SJSA1 (cell line): ENCODE results near the gene MEGF8. TPM values are rescaled to one million over a fixed set of nuclear protein-coding genes. Genes with fewer than 3 reads are reported as not detected.

Source experiments
- DNase-seq, 2 experiments: peaks; one replicate each; pipeline ENCODE4 v3.0.0-alpha.2; 2015 to 2020; ENCODE audit warnings: low spot score in 2 of 2, low read depth in 1 of 2
- H3K27ac ChIP-seq: fragments of 250-450 bp; sonication (Bioruptor Pico); 2 replicates; pipeline ENCODE4 v1.5.1; 2020; ENCODE audit warnings: mild to moderate bottlenecking, moderate library complexity
- H3K27me3 ChIP-seq: fragments of 250-450 bp; sonication (Bioruptor Pico); replicated peaks from 2 replicates; pipeline ENCODE4 v1.5.1; 2020; ENCODE audit warnings: mild to moderate bottlenecking, moderate library complexity
- H3K36me3 ChIP-seq: fragments of 250-450 bp; sonication (Bioruptor Pico); 2 replicates; pipeline ENCODE4 v1.5.1; 2020; ENCODE audit warnings: mild to moderate bottlenecking
- H3K4me1 ChIP-seq: fragments of 250-450 bp; sonication (Bioruptor Pico); replicated peaks from 2 replicates; pipeline ENCODE4 v1.6.1; 2021; ENCODE audit warnings: mild to moderate bottlenecking
- H3K4me3 ChIP-seq: fragments of 250-450 bp; sonication (Bioruptor Pico); 2 replicates; pipeline ENCODE4 v1.5.1; 2020; ENCODE audit warnings: mild to moderate bottlenecking
- H3K9me3 ChIP-seq: fragments of 250-450 bp; sonication (Bioruptor Pico); replicated peaks from 2 replicates; pipeline ENCODE4 v1.5.1; 2020; ENCODE audit warnings: mild to moderate bottlenecking
- total RNA-seq: library from RNA; depleted of rRNA; stranded (reverse); fragments of >200 nt; shearing (Covaris generic); gene quantifications from 2 replicates; pipeline ENCODE4 v1.2.3, GENCODE V29; 2014

Gene MEGF8
- total RNA-seq, 1 experiment from 2014 or later: 16.1 TPM

DNA sequence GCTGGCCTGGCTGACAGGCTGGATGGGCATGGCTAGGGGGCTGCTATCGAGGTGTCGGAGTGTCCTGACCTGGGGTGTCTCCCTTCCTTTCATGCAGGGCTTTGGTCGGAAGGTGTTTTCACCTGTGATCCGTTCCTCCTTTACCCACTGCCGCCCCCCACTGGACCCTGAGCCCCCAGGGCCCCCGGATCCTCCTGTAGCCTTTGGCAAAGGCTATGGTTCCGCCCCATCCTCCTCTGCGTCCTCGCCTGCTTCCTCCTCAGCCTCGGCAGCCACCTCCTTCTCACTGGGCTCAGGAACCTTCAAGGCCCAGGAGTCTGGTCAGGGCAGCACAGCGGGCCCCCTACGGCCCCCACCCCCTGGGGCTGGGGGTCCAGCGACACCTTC, 35.3 kb upstream of the MEGF8 start:
- H3K4me1 ChIP-seq: peaks cover 6% of the 10 kb centered on the region
- peaks cover 90% of the 10 kb centered on the region for H3K36me3 ChIP-seq
- no peak overlapping the region for H3K27ac ChIP-seq
- no peak for DNase-seq
- H3K27me3 ChIP-seq: no peaks in the 10 kb centered on the region
- no peak overlapping the region for H3K4me3 ChIP-seq
- no peaks in the 10 kb centered on the region for H3K9me3 ChIP-seq

DNA sequence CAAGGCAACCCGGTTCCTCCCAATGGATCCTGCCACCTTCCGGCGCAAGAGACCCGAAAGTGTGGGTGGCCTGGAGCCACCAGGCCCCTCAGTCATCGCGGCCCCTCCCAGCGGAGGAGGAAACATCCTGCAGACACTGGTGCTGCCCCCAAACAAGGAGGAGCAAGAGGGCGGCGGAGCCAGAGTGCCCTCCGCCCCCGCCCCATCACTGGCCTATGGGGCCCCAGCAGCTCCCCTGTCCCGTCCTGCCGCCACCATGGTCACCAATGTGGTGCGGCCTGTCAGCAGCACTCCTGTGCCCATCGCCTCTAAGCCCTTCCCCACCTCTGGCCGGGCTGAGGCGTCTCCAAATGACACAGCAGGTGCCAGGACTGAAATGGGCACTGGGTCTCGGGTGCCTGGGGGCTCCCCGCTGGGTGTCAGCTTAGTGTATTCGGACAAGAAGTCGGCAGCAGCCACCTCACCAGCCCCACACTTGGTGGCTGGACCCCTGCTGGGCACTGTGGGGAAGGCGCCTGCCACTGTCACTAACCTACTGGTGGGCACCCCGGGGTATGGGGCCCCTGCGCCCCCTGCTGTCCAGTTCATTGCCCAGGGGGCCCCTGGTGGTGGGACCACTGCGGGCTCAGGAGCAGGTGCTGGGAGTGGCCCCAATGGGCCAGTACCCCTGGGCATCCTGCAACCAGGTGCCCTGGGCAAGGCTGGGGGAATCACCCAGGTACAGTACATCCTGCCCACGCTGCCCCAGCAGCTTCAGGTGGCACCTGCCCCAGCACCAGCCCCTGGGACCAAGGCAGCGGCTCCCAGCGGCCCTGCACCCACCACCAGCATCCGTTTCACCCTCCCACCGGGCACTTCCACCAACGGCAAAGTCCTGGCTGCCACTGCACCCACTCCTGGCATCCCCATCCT, 34.7 kb upstream of the MEGF8 start:
- H3K4me3 ChIP-seq: no peak overlapping the region
- H3K4me1 ChIP-seq: no peaks in the 10 kb centered on the region; the same call in 1 of the 2 replicates
- no peaks in the 10 kb centered on the region for H3K9me3 ChIP-seq
- peaks cover 87% of the 10 kb centered on the region for H3K36me3 ChIP-seq
- H3K27me3 ChIP-seq: no peaks in the 10 kb centered on the region
- no peak overlapping the region for H3K27ac ChIP-seq
- DNase-seq: peak; percentile 38 to 76

DNA sequence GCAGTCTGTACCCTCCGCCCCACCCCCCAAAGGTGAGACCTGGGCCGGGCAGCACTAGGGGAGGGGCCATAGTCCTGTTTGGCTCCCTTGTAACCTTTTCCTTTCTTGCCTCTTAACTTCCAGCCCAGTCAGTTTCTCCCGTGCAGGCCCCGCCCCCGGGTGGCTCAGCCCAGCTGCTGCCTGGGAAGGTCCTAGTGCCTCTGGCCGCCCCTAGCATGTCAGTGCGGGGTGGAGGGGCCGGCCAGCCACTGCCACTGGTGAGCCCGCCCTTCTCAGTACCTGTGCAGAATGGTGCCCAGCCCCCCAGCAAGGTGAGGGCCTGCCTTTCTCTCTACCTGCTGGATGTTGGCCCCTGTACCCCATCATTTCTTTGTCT, 34.0 kb upstream of the MEGF8 start:
- H3K27ac ChIP-seq: no peak overlapping the region
- no peak overlapping the region for H3K4me3 ChIP-seq
- H3K27me3 ChIP-seq: no peaks in the 10 kb centered on the region
- no peaks in the 10 kb centered on the region for H3K9me3 ChIP-seq
- no peak for DNase-seq
- H3K36me3 ChIP-seq: peaks cover 91% of the 10 kb centered on the region
- no peaks in the 10 kb centered on the region for H3K4me1 ChIP-seq

DNA sequence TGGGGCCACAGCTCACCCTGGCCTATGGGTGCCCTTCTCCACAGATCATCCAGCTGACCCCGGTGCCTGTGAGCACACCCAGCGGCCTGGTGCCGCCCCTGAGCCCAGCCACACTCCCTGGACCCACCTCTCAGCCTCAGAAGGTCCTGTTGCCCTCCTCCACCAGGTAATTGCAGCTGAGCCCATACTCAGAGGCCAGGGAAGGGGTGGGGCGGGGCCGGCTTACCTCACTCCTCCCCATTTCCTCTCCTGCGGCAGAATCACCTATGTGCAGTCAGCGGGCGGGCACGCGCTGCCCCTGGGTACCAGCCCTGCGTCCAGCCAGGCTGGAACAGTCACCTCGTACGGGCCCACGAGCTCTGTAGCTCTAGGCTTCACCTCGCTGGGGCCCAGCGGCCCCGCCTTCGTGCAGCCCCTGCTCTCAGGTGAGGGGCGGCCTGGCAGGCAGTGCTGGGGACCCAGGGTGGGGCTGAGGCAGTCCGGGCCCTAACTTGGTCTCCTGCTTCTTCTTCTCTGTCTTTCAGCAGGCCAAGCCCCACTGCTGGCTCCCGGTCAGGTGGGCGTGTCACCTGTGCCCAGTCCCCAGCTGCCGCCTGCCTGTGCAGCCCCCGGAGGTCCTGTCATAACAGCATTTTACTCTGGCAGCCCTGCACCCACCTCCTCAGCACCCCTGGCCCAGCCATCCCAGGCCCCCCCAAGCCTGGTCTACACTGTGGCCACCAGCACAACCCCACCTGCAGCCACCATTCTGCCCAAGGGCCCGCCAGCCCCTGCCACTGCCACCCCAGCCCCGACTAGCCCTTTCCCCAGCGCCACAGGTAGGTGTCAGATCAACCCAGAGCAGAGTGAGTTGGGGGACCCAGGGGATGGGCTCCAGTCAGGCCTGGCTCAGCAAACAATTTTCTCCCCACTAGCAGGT, 33.1 kb upstream of the MEGF8 start:
- H3K4me1 ChIP-seq: no peaks in the 10 kb centered on the region
- H3K4me3 ChIP-seq: no peak overlapping the region
- H3K36me3 ChIP-seq: peaks cover 87% of the 10 kb centered on the region
- no peaks in the 10 kb centered on the region for H3K27me3 ChIP-seq
- no peak for DNase-seq
- H3K9me3 ChIP-seq: no peaks in the 10 kb centered on the region
- H3K27ac ChIP-seq: no peak overlapping the region

DNA sequence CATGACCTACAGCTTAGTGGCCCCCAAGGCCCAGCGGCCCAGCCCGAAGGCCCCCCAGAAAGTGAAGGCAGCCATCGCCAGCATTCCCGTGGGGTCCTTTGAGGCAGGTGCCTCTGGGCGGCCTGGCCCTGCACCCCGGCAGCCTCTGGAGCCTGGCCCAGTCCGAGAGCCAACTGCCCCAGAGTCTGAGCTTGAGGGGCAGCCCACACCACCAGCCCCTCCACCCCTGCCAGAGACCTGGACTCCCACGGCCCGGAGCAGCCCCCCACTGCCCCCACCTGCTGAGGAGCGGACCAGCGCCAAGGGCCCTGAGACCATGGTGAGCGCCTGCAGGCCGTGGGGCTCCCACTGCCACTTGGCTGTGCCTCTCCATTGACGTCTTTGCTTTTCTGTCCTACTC, 32.5 kb upstream of the MEGF8 start:
- DNase-seq: no peak
- no peaks in the 10 kb centered on the region for H3K9me3 ChIP-seq
- no peaks in the 10 kb centered on the region for H3K27me3 ChIP-seq
- H3K4me1 ChIP-seq: no peaks in the 10 kb centered on the region
- H3K4me3 ChIP-seq: no peak overlapping the region
- H3K27ac ChIP-seq: no peak overlapping the region
- H3K36me3 ChIP-seq: peaks cover 81% of the 10 kb centered on the region

DNA sequence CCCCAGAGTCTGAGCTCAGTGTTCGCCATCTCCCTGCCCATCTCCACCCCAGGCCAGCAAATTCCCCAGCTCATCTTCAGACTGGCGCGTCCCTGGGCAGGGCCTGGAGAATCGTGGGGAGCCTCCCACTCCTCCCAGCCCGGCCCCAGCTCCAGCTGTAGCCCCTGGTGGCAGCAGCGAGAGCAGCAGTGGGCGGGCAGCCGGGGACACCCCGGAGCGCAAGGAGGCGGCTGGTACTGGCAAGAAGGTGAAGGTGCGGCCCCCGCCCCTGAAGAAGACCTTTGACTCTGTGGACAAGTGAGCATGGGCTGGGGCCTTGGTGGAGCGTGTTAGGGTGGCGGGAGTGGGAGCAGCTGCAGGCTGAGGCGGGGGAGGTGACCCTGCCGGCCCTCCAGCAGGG, 31.9 kb upstream of the MEGF8 start:
- no peaks in the 10 kb centered on the region for H3K27me3 ChIP-seq
- H3K4me3 ChIP-seq: no peak overlapping the region
- no peak for DNase-seq
- H3K4me1 ChIP-seq: no peaks in the 10 kb centered on the region
- H3K36me3 ChIP-seq: peaks cover 75% of the 10 kb centered on the region
- H3K9me3 ChIP-seq: no peaks in the 10 kb centered on the region
- no peak overlapping the region for H3K27ac ChIP-seq

DNA sequence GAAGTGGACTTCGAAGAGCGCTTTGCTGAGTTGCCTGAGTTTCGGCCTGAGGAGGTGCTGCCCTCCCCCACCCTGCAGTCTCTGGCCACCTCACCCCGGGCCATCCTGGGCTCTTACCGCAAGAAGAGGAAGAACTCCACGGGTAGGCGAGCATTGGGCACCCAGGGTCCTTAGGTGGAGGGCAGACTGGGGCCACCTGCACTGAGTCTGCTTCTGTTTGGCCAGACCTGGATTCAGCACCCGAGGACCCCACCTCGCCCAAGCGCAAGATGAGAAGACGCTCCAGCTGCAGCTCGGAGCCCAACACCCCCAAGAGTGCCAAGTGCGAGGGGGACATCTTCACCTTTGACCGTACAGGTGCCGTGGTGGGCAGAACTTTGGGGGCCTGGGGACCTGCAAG, 31.5 kb upstream of the MEGF8 start:
- Histone ChIP-seq H3K27ac (no peak overlapping the region), H3K4me1 (no peaks in the 10 kb centered on the region), H3K9me3 (no peaks in the 10 kb centered on the region), H3K4me3 (no peak overlapping the region), H3K36me3 (peaks cover 71% of the 10 kb centered on the region), H3K27me3 (no peaks in the 10 kb centered on the region)
- no peak for DNase-seq

DNA sequence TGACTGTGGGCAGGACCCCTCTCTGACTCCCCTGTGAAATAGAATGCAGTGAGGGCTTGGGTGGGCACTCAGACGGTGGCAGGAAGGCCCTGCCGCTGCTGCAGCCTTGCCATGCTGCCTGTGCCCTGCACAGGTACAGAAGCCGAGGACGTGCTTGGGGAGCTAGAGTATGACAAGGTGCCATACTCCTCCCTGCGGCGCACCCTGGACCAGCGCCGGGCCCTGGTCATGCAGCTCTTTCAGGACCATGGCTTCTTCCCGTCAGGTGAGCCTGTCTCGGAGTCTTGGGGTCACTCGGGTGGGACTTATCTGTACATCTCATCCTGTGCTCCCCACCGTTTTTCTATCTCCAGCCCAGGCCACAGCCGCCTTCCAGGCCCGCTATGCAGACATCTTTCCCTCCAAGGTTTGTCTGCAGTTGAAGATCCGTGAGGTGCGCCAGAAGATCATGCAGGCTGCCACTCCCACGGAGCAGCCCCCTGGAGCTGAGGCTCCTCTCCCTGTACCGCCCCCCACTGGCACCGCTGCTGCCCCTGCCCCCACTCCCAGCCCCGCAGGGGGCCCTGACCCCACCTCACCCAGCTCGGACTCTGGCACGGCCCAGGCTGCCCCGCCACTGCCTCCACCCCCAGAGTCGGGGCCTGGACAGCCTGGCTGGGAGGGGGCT, 30.8 kb upstream of the MEGF8 start:
- Histone ChIP-seq H3K4me1 (no peaks in the 10 kb centered on the region), H3K36me3 (peaks cover 64% of the 10 kb centered on the region), H3K27me3 (no peaks in the 10 kb centered on the region), H3K4me3 (no peak overlapping the region), H3K27ac (no peak overlapping the region), H3K9me3 (no peaks in the 10 kb centered on the region)
- DNase-seq: no peak

DNA sequence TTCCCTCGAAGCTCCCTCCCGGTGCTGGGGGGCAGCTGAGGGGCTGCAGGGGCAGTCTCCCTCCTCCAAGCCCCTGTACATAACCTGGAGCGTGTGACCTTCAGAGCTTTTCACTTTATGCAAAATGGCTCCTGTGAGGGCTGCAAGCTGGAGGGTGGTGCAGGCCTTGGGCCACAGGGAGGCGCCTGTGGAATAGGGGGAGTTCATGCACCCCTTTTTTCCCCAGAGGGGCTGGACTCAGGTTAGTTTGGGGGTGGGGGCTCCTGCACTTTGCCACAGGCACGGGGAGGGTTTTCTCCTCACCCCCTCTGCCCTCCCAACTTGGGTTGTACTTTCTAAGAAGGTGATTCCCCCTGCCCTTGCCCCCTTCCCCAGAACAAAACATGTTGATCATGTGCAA, 30.1 kb upstream of the MEGF8 start:
- Histone ChIP-seq H3K4me3 (no peak overlapping the region), H3K36me3 (peaks cover 57% of the 10 kb centered on the region), H3K4me1 (no peaks in the 10 kb centered on the region), H3K9me3 (no peaks in the 10 kb centered on the region), H3K27me3 (no peaks in the 10 kb centered on the region), H3K27ac (no peak overlapping the region)
- DNase-seq: no peak

DNA sequence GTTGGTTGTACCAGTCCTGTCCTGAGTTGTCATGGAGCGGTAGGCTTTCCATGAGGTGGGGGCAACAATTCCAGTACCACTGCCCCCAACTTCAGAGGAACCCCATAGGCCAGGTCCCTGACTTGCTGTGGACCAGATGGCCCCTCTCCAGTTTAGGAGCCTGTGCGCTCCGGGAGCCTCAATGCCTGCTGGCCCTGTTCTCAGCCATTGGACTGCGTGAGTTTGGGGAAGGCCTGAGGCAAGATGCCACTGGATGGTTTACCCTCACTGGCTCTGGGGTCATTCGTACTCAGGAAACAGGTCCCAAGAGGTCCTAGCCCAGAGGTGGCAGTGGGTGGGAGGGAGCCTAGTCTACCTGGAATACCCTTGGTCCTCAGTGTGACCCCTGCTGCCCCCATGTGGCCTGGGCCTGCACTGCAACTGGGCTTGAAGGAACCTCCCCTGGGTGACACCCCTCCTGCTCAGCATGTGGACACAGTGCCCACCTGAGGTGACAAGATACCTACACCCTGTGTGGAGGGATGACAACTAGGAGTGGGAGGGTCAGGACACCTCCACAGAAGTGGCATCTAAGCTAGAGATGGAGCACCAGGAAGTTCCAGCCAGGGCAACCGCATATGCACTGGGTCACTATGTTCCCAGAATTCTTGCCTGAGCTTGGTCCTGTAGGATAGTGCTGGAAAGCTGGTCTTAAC, 29.5 kb upstream of the MEGF8 start:
- H3K27ac ChIP-seq: no peak overlapping the region

DNA sequence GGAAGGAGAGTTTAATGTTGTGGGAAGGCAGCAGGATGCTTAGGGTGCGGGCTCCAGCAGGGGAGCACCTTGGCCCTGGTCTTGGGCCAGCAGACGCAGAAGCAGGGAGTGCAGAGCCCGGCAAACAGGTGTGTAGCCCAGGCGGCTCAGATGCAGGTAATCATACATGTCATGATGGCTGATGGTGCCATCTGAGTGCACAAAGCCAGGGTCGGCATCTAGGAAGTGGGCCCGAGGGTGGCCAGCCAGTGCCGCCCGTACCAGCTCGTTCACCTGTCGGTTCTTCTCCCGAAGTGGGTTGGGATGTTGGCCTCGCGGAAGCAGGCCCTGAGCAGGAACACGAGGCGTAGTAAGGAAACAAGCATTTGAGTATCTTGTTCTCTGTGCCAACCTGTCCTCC, 28.4 kb upstream of the MEGF8 start:
- H3K4me1 ChIP-seq: peaks cover 7% of the 10 kb centered on the region
- DNase-seq: no peak
- H3K27ac ChIP-seq: no peak overlapping the region
- peaks cover 40% of the 10 kb centered on the region for H3K36me3 ChIP-seq
- no peaks in the 10 kb centered on the region for H3K27me3 ChIP-seq
- no peak overlapping the region for H3K4me3 ChIP-seq
- no peaks in the 10 kb centered on the region for H3K9me3 ChIP-seq

More for the DNA sequence above, 29.5 kb upstream of the MEGF8 start:
- Histone ChIP-seq H3K36me3 (peaks cover 51% of the 10 kb centered on the region), H3K27me3 (no peaks in the 10 kb centered on the region), H3K4me1 (no peaks in the 10 kb centered on the region), H3K9me3 (no peaks in the 10 kb centered on the region), H3K4me3 (no peak overlapping the region)
- peak; percentile 57 to 81 for DNase-seq

DNA sequence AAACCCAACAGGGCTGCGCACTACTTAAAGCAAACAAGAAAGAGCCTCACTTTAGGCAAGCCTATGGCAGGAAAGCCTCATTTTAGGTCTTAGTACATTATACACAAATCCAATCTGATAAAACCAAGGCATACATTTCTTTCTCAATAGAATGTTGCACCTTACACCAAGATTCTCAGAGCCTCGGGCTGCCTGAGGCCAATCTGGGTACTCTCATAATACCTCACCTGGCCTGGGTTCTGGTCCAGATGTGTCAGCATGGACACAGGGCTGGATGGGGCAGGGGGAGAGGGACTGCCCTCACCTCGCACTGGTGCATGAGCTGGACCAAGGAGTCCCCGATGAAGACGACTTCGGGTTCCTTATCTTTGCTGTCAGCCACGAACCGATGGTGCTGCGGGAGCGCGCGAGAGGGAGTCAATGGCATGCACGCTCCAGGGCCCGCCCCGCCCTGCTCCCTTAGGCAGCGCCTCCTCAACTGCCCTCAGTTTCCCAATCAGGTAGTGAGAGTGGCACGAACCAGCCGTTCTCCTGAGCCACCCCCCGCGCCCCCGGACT, 23.7 kb upstream of the MEGF8 start, which contains the start of gene PRR19:
PRR19 (plus strand) TSS at position 487 of the 558 bp plus-strand sequence. CDS start 7,453 bp downstream, outside the sequence.
- H3K36me3 ChIP-seq: no peaks in the 10 kb centered on the region
- H3K27ac ChIP-seq: no peak within 1 kb of the TSS
- DNase-seq: no peak
- no peaks in the 10 kb centered on the region for H3K27me3 ChIP-seq
- peak within 1 kb of the TSS; percentile 44 for H3K4me3 ChIP-seq
- no peaks in the 10 kb centered on the region for H3K9me3 ChIP-seq
- peaks cover 14% of the 10 kb centered on the region for H3K4me1 ChIP-seq

DNA sequence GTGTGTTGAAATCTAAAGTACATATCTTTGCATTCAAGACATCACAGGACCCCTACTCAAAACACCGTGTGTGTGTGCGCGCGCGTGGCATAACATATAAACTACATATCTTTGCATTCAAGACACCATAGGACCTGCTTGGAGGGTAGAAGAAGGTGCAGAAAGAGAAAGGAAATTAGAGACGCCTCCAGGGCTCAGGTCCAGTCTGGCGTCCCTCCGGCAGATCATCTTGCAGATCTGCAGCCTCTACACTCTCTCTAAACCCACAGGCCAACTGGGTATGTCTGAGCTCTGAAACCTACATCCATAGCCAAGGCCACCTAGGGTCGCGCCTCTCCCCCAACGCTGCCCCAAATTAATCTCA, 22.4 kb upstream of the MEGF8 start:
- peaks cover 14% of the 10 kb centered on the region for H3K4me1 ChIP-seq
- no peaks in the 10 kb centered on the region for H3K9me3 ChIP-seq
- H3K36me3 ChIP-seq: no peaks in the 10 kb centered on the region
- no peak overlapping the region for H3K27ac ChIP-seq
- no peak for DNase-seq
- H3K27me3 ChIP-seq: no peaks in the 10 kb centered on the region
- H3K4me3 ChIP-seq: peak overlapping the region; percentile 44; the same call in 1 of the 2 replicates
